ENCODE measurements around the gene GABRD. TPM values are rescaled to one million over a fixed set of nuclear protein-coding genes. Genes with fewer than 3 reads are reported as not detected.

GABRD gene
- total RNA-seq, 1 experiment from 2014 or later, result 1.7 TPM

DNA sequence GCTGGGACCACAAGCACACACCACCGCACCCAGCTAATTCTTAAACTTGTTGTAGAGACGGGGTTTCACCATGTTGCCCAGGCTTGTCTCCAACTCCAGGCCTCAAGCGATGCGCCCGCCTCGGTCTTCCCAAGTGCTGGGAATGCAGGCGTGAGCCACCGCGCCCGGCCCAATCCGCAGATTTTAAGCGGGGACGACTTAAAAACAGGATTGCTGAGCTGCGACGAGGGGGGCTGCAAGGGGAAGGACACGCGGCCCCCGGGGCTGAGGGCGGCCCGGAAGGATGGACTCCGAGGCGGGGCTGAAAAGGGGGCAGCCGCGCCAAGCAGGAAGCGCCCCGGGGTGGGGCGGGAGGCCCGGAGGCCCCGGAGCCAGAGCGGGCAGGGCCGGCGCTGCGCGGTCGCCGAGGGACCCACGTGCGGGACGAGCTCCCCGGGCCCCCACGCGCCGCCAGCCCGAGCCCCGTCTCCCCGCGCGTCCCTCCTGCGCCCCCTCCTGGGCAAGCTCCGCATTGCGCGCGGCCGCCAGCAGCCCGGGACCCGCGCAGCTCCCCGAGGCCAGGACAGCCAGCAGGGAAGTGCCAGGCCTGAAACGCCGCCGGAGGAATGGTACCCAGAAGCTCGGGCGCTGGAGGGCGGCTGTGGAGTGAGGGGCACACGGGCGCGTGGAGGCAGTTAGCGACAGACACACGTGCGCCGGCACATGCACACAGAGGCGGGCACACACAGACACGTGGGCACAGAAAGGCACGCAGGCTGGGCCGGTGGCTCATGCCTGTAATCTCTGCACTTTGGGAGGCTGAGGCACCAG, 25.6 kb downstream of the GABRD start (continued):
- TF ChIP-seq, protein P1, sequence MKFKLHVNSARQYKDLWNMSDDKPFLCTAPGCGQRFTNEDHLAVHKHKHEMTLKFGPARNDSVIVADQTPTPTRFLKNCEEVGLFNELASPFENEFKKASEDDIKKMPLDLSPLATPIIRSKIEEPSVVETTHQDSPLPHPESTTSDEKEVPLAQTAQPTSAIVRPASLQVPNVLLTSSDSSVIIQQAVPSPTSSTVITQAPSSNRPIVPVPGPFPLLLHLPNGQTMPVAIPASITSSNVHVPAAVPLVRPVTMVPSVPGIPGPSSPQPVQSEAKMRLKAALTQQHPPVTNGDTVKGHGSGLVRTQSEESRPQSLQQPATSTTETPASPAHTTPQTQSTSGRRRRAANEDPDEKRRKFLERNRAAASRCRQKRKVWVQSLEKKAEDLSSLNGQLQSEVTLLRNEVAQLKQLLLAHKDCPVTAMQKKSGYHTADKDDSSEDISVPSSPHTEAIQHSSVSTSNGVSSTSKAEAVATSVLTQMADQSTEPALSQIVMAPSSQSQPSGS (CRISPR knock-in tag; IDR thresholded peaks at IDR 0.05; ENCODE audit: borderline replicate concordance, low read depth), result 0 out of 2 replicates have a peak, but pooled peaks have one; percentile 33
- TF ChIP-seq CREB1 (CRISPR knock-in tag; IDR thresholded peaks at IDR 0.05) (no peak), RORB (CRISPR knock-in tag; IDR thresholded peaks at IDR 0.05) (no peak), GTF2I (CRISPR knock-in tag; conservative IDR thresholded peaks at IDR 0.05) (no peak), JUN (CRISPR knock-in tag; IDR thresholded peaks at IDR 0.05) (no peak), NR2C2 (CRISPR knock-in tag; IDR thresholded peaks at IDR 0.05) (no peak), ATF3 (CRISPR knock-in tag; conservative IDR thresholded peaks at IDR 0.05) (no peak), IRF1 (CRISPR knock-in tag; IDR thresholded peaks at IDR 0.05) (no peak), ZSCAN18 (CRISPR knock-in tag; IDR thresholded peaks at IDR 0.05) (no peak), JAZF1 (CRISPR knock-in tag; IDR thresholded peaks at IDR 0.05) (no peak), ESRRA (CRISPR knock-in tag; IDR thresholded peaks at IDR 0.05; ENCODE audit: borderline replicate concordance) (no peak), IRF2 (CRISPR knock-in tag; IDR thresholded peaks at IDR 0.05; ENCODE audit: borderline replicate concordance, low read depth) (no peak), PRDM15 (CRISPR knock-in tag; IDR thresholded peaks at IDR 0.05) (no peak), NFYB (CRISPR knock-in tag; conservative IDR thresholded peaks at IDR 0.05; ENCODE audit: low read depth) (no peak), SMAD3 (CRISPR knock-in tag; IDR thresholded peaks at IDR 0.05; ENCODE audit: borderline replicate concordance) (no peak), SP1 (CRISPR knock-in tag; conservative IDR thresholded peaks at IDR 0.05) (peak; percentile 59), ZNF263 (CRISPR knock-in tag; IDR thresholded peaks at IDR 0.05; ENCODE audit: low read depth) (no peak), CBFB (CRISPR knock-in tag; IDR thresholded peaks at IDR 0.05; ENCODE audit: low read depth) (no peak), RELA (CRISPR knock-in tag; IDR thresholded peaks at IDR 0.05; ENCODE audit: borderline replicate concordance) (no peak)
- TF ChIP-seq, protein P2, sequence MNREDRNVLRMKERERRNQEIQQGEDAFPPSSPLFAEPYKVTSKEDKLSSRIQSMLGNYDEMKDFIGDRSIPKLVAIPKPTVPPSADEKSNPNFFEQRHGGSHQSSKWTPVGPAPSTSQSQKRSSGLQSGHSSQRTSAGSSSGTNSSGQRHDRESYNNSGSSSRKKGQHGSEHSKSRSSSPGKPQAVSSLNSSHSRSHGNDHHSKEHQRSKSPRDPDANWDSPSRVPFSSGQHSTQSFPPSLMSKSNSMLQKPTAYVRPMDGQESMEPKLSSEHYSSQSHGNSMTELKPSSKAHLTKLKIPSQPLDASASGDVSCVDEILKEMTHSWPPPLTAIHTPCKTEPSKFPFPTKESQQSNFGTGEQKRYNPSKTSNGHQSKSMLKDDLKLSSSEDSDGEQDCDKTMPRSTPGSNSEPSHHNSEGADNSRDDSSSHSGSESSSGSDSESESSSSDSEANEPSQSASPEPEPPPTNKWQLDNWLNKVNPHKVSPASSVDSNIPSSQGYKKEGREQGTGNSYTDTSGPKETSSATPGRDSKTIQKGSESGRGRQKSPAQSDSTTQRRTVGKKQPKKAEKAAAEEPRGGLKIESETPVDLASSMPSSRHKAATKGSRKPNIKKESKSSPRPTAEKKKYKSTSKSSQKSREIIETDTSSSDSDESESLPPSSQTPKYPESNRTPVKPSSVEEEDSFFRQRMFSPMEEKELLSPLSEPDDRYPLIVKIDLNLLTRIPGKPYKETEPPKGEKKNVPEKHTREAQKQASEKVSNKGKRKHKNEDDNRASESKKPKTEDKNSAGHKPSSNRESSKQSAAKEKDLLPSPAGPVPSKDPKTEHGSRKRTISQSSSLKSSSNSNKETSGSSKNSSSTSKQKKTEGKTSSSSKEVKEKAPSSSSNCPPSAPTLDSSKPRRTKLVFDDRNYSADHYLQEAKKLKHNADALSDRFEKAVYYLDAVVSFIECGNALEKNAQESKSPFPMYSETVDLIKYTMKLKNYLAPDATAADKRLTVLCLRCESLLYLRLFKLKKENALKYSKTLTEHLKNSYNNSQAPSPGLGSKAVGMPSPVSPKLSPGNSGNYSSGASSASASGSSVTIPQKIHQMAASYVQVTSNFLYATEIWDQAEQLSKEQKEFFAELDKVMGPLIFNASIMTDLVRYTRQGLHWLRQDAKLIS (CRISPR knock-in tag; IDR thresholded peaks at IDR 0.05; ENCODE audit: borderline replicate concordance), result no peak
- TF ChIP-seq, protein P3, sequence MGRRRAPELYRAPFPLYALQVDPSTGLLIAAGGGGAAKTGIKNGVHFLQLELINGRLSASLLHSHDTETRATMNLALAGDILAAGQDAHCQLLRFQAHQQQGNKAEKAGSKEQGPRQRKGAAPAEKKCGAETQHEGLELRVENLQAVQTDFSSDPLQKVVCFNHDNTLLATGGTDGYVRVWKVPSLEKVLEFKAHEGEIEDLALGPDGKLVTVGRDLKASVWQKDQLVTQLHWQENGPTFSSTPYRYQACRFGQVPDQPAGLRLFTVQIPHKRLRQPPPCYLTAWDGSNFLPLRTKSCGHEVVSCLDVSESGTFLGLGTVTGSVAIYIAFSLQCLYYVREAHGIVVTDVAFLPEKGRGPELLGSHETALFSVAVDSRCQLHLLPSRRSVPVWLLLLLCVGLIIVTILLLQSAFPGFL (CRISPR knock-in tag; IDR thresholded peaks at IDR 0.05; ENCODE audit: borderline replicate concordance), result no peak
- TF ChIP-seq, protein P4, sequence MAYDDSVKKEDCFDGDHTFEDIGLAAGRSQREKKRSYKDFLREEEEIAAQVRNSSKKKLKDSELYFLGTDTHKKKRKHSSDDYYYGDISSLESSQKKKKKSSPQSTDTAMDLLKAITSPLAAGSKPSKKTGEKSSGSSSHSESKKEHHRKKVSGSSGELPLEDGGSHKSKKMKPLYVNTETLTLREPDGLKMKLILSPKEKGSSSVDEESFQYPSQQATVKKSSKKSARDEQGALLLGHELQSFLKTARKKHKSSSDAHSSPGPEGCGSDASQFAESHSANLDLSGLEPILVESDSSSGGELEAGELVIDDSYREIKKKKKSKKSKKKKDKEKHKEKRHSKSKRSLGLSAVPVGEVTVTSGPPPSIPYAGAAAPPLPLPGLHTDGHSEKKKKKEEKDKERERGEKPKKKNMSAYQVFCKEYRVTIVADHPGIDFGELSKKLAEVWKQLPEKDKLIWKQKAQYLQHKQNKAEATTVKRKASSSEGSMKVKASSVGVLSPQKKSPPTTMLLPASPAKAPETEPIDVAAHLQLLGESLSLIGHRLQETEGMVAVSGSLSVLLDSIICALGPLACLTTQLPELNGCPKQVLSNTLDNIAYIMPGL (CRISPR knock-in tag; IDR thresholded peaks at IDR 0.05), result peak; percentile 64
- TF ChIP-seq, protein P5, sequence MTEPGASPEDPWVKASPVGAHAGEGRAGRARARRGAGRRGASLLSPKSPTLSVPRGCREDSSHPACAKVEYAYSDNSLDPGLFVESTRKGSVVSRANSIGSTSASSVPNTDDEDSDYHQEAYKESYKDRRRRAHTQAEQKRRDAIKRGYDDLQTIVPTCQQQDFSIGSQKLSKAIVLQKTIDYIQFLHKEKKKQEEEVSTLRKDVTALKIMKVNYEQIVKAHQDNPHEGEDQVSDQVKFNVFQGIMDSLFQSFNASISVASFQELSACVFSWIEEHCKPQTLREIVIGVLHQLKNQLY (CRISPR knock-in tag; IDR thresholded peaks at IDR 0.05), result no peak
